ENCODE data around the gene PRRC2B.
"Not testable (repeated sequence)": the region's sequence is repeated elsewhere in the genome, so short reads cannot be mapped to it uniquely, and the experiment has no call there.

Gene PRRC2B

DNA sequence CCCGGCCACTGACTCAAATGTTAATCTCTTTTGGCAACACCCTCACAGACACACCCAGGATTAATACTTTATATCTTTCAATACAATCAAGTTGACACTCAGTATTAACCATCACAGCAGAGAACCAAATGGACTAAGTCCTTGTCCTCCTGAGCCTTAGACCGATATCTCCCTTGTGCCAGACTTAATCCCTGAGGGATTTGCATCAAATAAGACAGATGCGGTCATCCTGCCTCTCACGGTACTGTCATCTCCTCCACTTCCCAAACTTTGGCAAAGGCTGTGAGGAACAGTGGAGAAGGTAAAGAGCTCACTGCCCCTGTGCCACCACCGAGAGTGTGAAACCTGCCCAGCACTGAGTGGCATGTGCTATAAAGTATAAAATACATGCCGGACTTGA, 6.5 kb upstream of the PRRC2B start:
- no peak for FAIRE-seq

DNA sequence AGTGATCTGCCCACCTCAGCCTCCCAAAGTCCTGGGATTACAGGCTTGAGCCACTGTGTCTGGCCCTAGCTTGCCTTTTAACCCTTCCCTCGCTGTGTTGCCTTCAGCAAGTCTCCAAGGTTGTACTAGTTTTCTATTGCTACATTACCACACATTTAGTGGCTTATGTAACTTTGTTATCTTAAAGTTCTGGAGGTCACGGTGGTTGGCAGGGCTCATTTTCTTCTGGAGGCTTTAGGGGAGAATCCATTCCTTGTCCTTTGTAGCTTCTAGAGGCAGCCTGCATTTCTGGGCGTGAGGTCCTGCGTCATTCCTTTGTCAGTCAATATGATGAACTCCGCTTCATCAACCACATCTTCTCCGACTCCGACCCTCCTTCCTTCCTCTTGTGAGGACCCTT, 2.9 kb upstream of the PRRC2B start:
- FAIRE-seq: no peak

DNA sequence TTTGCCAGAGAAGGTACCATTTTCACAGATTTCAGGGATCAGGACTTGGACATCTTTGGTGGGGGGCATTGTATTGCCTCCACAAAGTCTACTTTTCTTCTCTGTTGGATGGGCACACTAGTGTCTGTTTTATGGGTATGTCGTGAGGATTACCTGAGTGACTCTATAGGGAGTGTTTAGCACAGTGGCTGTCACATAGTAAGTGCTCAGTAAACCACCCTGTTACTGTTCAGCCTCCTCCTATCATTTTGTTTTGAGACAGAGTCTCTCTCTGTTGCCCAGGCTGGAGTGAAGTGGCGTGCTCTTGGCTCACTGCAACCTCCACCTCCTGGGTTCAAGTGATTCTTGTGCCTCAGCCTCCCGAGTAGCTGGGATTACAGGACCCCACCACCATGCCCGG, 2.4 kb upstream of the PRRC2B start:
- FAIRE-seq: no peak

DNA sequence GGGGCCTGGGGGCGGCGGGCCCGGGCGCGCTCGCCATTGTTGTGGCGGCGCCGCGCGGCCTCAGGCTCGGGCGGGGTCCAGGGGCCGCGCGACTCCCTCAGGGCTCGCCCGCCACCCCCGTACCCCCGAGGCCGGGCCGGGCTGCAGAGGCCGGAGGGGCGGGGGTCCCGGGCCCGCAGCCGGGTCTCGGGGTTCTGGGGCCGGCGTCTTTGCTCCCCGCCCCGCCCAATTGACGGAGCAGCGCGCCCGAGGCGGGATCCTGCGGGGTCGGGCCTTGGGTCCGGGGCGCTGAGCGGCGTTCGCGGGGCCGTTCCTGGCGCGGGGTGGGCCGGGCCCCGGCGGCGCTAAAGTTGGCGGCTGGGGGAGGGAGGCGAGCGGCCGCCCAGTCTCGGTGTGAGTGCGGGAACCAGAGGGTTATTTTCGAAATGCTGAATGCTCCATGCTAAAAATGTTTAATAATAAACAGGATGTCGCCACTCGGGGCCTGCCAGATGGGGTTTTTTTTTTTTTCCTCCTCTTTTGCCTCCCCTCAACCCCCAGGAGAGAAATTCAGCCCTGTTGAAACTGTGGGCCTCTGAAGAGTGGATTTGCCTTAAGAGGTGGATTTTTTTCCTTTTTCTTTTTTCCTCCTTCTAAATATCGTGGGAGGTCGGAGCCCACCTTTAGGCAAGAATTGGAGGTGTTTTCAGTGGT, 724 bp downstream of the PRRC2B start:
- FAIRE-seq: no peak

DNA sequence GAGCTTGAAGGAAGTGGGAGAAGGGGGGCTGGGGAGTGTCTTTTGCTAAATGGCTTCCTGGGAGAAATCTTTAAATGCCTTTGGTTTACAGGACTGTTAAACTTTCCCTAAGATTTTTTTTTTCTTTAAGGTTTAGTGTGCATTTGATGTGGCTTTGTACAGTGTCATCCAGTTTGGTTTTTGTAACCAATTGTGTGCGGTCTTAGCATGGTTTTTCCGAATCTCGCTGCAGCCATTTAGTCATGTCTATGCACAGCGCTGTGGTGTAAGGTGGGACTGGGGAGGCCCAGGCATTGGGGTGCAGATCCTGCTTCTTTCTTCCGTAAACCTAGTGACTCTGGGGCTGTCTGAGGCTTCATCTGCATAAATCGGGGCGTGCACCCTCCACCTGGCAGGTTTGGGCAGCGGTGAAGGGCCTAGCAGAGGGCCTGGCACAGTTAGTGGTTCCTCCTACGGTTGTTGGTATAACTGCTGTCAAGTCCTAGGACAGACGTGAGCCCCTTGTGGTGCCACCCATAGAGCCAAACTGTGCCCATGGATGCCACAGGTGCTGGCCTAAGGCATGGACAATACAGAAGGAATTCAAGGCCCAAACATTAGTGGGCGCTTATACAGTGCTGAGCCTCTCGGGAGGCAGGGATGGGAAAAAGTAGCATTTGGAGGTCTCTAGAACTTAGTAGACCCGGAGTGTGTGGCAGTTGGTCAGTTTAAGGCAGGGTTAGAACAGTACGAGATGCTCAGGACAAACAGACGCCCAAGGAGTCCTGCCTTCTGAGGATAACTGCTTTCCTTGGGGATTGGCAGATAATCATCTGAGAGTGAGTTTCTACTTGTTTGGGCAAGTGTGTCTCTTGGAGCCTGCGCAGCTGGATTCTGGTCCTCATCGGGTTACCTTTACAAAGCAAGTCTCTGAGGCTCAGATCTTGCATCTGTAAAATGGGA, 1.5 kb downstream of the PRRC2B start:
- no peak for FAIRE-seq

DNA sequence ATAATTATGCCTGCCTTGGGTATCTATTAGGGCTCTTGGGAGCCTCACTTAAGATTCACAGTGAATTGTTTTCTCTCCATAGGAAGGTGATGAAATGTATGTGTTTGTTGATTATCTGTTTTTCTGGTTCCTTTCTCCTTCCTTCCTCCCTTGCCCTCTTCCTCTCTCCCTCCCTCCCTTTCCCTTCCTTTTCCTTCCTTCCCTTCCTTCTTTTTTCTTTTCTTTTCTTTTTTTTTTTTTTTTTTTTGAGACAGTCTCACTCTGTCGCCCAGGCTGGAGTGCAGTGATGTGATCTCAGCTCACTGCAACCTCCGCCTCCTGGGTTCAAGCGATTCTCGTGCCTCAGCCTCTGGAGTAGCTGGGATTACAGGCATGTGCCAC, 2.2 kb downstream of the PRRC2B start:
- not testable (repeated sequence) for FAIRE-seq

DNA sequence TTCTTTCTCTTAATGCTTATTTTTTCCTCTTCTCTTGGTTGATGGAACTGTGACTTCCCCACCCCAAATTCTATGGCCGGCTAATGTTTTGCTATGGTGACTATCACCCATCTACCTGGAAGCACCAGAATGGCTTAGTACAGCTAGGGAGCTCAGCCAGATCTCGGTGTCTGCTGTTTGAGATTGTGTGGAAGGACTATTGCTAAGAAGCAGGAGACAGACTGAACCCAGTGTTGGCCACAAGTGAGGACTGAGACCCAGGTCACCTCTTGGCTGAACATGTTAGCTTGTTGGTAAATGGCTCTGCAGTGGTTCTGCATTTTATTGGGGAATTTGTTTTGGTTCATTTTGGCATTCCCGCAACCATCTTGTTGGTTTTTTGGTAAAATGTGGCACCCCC, 2.7 kb downstream of the PRRC2B start:
- no peak for FAIRE-seq

DNA sequence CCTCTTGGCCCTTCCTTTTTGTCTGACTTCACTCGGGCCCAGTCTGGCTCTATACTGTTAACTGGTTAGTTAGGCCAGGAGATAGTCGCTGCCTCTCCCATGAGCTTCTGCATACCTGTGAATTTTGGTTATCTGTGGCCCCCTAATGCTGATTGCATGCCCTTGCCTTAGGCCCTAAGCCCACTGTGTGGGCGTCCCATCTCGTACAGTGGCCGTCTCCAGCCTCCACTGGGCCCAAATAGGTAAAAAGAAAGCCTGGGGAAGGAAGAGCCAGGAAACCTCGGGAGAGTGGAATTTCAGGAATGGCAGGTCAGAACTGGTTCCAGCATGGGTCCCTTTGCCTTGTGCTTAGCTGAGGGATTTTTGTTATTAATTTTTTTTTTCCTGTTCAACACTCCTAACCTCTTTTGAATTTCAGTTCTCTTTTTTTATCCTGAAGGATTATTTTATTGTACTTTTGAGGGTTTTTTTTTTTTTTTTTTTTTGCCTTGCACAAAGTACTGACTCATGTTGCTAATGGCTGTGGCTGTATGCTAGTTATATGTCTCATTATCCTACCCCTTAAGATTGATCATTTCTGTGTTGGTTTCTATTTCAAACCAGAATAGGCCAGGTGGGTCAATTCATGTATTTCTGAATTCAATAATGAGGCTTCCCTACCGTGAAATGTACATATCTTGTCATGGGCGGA, 3.4 kb downstream of the PRRC2B start:
- FAIRE-seq: no peak

DNA sequence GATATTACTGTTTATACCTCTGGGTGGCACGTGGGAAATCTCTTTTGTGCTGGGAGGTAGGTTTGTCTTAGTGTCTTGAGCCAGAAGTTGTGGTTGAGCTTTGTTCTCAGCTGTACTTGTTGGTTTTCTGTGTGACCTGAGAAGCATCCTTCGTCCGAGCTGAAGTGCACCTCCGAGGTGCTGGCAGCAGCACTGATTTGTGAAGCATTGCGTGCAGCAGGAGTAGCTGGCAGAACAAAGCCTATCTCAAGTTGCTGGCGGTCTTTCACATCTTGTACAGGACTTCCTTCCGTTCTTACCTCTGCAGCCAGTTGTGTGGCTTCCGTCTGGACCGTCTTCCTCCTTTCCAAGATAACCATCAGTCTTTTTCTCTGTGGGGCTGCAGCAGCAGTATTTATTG, 4.3 kb downstream of the PRRC2B start:
- FAIRE-seq: no peak

DNA sequence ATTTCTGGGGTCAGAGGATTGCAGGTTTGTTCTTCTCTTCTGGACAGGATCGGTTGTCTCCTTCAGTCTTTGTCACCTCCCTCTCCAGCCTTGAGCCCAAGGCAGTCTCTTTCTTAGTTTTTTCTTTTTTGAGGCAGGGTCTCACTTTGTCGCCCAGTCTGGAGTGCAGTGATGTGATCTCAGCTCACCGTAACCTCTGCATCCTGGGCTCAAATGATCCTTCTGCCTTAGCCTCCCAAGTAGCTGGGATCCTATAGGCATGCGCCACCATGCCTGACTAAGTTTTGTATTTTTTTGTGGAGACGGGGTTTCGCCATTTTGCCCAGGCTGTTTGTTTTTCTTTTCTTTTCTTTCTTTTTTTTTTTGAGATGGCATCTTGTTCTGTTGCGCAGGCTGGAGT, 6.1 kb downstream of the PRRC2B start:
- no peak for FAIRE-seq

DNA sequence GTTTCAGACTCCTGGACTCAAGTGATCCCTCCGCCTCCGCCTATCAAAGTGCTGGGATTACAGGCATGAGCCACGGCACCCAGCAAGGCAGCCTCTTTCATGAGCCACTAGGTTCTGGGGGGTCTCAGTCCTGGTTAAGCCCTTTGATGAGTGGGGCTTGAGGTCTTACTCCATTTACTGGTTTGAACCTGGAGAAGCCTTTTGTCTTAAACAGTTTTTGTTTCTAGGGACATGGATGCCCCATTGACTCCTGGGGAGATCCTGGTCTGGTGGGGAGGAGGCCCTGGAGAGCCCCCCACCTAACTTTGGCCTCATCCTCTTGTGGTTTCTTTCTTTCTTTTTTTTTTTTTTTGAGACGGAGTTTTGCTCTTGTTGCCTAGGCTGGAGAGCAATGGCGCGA, 6.7 kb downstream of the PRRC2B start:
- FAIRE-seq: no peak

DNA sequence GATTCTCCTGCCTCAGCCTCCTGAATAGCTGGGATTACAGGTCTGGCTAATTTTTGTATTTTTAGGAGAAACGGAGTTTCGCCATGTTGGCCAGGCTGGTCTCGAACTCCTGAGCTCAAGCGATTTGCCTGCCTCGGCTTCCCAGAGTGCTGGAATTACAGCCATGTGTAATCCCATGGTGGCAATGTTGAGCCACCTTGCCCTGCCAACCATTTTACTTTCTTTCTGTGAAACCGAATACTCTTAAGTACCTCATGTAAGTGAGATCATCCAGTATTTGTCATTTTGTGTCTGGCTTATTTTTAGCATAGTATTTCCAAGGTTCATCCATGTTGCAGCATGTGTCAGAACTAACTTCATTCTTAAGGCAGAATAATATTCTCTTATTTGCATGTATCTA, 8.2 kb downstream of the PRRC2B start:
- no peak for FAIRE-seq

DNA sequence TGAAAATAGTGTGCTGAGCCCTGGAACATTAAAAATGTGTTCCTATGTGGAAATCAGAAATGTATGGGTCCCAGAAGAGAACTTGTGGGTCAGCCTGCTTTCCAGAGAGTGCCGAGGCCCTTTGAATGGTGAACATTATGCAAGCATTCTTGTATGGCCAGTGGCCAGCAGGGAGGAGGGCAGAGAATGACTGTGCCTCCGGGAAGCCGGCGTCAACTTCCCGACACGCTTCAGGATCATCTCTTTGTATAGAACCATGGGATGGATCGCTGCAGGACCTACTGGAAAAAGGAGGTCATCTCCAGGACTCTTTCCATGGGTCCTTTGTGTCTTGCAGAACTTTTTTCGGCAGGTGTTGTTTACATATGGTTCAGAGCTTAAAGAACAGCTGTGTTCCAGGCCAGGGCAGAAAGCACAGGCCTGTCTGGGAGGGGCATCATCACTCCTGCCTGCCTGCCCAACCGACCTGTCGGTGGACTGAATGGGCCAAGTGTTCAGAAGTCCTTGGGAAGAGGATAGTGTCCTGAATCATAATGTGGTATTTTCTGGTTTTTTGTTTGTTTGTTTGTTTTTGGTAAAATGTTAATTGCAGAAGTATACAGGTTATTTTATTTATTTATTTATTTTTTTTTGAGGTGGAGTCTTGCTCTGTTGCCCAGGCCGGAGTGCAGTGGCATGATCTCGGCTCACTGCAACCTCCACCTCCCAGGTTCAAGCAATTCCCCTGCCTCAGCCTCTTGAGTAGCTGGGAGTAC, 9.0 kb downstream of the PRRC2B start:
- no peak for FAIRE-seq

DNA sequence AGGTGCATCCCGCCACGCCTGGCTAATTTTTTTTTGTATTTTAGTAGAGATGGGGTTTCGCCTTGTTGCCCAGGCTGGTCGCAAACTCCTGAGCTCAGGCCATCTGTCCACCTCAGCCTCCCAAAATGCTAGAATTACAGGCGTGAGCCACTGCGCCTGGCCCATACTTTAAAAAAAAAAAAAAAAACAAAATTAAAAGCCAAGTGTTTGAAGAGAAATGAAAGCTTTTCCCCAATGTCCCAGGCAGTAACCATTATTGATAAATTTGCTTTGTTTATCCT, 9.5 kb downstream of the PRRC2B start:
- FAIRE-seq: no peak

DNA sequence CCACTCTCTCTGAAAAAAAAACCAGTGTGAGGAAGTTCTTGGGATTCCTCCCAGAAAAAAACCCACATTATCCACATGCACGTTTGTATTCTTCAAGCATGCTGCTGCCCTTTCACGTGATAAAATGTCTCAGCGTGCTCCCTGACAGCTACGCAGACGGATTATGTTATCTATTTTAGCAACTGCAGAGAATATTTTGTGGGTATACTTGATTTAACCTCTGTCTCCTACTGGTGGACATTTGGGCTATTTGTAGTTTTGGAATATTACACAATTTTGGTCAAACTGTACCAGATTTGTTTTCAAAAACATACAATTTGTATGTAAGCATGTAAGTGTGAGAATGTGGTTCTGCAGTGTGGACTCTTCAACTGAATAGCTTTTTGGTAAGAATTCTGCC, 10.7 kb downstream of the PRRC2B start:
- no peak for FAIRE-seq

DNA sequence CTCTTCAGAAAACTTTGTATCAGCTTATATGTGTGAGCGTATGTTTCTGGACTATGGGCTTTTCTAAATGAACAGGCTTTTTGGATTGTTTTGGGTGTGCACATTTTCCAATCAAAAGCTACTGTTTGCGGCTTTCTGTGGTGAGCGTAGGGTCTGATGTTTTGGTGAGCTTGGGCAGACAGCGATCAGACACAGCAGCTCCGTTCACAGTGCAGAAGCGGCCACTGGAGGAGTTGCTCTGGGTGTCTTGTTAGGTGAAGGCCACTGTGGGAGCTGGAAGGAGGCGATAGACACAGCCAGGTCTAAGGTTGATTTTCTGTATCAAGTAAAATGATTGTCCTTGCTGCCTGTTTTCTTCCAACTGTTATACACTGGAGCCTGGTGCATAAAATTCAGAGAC, 11.1 kb downstream of the PRRC2B start:
- FAIRE-seq: no peak

DNA sequence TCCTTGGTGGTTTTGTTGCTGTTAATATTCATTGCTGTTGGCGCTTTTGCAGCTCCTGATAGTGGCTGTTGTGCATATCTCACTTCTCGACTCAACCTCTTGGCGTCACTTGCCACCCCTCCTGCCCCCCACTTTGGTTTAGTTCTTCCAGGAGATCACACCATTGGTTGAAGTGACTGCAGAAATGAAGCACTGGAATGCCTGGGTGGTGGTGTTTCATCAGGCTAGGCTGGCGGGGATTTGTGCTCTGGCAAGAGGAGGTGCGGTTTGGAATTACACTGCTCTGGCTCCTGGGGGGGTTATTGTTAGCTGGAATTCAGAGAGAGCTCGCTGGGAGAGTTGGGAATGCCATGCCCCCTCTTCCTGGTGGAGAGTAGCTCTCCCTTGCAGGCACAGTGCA, 11.5 kb downstream of the PRRC2B start:
- no peak for FAIRE-seq

DNA sequence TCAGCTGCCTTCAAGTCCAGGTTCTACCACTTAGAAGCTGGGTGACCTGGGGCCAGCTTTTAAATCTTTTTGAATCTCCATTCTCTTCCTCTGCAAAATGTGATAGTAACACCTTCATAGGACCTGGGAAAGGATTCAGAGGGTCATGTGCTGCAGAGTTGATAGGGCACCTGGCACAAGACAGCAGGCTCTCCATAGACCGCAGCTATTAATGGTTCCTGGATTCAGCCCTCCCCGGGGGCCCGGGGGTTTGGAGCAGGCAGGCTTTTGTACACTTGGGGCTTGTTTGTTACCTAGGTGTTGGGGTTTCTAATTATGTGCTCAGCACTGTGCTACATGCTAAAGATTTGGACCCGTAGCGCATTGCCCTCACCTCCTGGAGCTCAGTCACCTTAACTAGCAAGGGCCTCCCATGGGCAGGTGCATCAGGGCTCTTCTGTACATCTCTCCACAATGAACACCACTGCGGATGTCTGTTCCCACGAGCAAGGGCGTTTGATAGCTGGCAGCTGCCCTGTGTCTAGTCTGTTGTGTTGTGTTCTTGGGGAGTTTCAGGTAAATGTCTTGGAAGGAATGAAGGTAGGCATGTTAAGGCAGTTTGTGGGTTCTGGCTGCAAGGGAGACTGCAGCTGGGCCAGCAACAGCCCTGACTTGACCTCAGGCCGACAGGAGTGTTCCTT, 12.1 kb downstream of the PRRC2B start:
- FAIRE-seq: no peak

DNA sequence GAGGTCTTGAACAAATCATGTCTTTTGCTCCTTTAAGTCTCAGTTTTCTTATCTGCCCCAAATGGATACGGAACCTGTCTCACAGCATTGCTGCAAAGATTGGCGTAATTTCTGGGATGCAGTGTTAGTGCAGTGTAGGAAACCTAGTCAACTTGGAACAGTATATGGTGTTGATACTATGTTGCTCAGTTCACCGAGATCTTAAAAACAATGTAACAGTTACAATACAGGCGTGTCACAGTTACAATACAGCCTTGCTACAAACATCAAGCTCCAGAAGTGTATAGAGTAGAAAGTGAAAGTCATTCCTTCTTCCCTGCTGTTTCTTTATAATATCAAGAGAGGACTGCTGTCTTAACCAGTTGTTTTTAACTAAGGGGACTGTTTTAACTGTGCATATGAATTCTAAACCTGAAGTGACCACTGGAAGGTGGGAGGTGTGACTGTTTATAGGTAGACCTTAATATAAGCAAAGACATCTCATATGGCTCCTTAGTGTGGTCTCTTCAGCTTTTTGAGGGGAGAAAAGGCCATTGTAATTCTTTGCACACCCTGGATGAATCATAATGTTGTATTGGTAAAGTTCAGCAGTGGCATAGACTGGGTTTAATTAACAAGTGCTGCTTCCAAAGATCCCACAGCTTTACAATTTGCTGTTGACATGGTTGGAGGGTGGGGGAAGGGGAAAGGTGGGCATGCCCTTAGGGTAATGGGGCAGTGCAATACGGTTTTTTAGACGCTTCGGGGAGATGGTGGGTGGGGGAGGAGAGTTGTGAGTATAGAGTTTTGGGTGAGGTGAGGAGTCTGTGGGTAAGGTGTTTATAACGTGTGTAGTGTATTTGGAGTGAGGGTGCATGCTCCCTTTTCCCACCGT, 12.9 kb downstream of the PRRC2B start:
- FAIRE-seq: no peak

DNA sequence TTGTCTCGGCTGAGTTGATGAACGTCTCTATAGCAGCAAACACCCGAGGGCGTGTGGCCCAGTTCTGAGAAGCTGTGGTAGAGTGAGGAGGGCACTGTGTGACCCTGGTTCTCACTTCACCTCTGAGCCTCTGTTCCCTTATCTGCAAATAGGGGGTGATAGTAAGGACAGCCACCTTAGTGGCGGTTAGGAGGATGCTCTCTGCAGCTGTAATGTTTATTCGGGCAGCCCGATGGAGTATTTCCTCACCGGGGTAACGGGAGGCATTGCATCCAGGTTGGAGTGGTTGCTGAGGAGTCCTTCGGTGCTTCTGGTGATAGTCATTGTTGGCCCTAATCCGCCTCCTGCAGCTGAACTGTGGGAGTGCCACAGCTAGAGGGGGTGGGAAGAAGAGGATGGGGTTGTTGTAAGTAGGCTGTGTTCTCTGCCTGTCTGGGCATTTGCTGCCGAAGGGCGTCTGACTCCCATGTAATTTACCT, 13.9 kb downstream of the PRRC2B start:
- no peak for FAIRE-seq

DNA sequence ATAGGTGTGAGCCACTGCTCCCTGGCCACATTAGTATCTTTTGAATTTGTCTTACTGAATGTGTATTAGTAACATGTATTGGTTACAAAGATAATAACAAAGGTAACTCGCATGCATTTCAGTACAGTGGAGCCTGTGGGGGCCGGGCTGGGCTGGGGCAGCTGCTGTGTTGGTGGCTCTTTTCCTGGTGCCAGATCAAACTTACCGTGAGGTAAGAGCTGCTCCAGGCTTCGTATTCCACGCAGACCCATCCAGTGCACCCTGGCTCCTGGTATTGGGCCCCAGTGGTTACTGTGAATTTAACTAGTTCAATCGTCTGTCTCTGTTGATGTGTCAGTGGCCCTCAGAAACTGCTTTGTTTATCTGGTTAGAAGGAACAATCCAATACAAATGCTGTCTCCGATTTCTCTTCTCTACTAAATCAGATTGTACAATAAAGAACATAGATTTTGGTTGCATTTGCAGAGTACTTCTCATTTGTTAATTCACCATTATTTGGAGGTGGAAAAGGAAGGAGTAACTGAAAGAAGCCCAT, 15.6 kb downstream of the PRRC2B start:
- FAIRE-seq: no peak
